H1 (cell line): Measurements from ENCODE around the gene MSL1. TPM values are rescaled to one million over a fixed set of nuclear protein-coding genes. Genes with fewer than 3 reads are reported as not detected.

Source experiments
- HDAC6 ChIP-seq: IDR thresholded peaks from one replicate; pipeline ENCODE4 v1.7.1; 2012; ENCODE audit warnings: low read depth, mild to moderate bottlenecking, inconsistent platforms, low read length, moderate library complexity
- RFX5 ChIP-seq: IDR thresholded peaks from 2 replicates; pipeline ENCODE4 v1.6.1; 2011; ENCODE audit warnings: low read depth, low read length, improper control_type of control experiment, borderline replicate concordance
- polyA plus RNA-seq, 7 experiments: library from polyadenylated mRNA; depleted of rRNA in 3 of 7; stranded (reverse) in 5 of 7; unstranded in 2 of 7; fragments of >200 nt in 5 of 7; fragments of 200-250 nt in 2 of 7; gene quantifications; 1 replicate in 5 of 7; 2 replicates in 1 of 7; 4 replicates in 1 of 7; pipeline versions ENCODE4 v1.2.1 to v1.2.3, GENCODE V29; 2011 to 2013; ENCODE audit warnings: missing spikeins in 2 of 7, mixed read lengths in 2 of 7
- total RNA-seq: library from RNA; stranded (reverse); fragmentation: NEBNext Ultra II Directional; extraction: Animal tissue kit (Norgen Biotek cat#: 25700); gene quantifications from 2 replicates; pipeline ENCODE4 v1.2.1, GENCODE V29; 2021
- TF ChIP-seq, protein P1 (sequence below), 3 experiments: IDR thresholded peaks; 1 replicate in 2 of 3; 2 replicates in 1 of 3; pipeline versions ENCODE4 v1.5.1 to v1.6.1; 2011; ENCODE audit warnings: low read length in 3 of 3, mild to moderate bottlenecking in 3 of 3, inconsistent platforms in 2 of 3, low read depth in 1 of 3, moderate library complexity in 1 of 3; ENCODE audit not compliant: insufficient read depth in 1 of 3; ENCODE audit errors: control extremely low read depth in 1 of 3

Gene MSL1
- total and polyA plus RNA-seq, 2 of the 8 experiments (the other 6 are each of a cell fraction or from before 2014, with no cell fraction given) = 24.1 to 66.5 TPM

DNA sequence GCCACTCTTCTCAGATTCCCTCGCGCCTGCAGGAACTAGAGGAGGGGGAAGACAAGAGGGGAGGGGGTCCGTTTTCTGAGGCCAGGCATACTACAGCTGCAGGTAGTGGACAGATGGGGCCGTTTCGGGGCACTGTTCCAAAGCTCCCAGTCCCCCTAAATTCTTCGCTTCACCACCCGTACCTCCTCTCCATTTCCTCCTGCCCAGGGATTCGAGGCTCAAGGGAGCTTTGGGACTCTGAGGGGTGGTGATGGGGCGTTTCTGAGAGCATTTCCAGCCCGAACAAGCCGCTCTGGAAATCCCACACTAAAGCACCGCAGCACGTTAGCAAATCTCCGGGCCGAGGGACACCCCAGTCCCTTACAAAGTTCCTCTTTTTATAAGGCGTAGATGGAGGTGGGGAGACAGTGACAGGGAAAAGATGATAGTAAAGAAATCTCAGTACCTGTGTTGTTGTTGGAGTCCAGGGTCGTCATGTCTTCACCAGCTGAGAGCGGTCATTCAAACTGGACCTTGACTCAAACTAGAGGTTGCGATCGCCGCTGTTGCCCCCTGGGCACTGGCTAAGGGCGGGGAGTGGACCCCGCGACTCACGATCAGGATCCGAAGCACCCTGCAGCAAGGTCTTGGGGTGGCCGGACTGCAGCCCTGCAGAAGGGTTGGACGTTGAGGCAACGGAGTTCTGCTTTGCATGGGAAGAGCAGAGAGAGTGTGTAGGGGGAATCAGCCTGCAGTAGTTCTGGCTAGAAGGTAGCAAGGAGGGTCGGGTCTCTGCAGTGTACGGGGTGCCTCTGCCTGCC, 22.0 kb upstream of the MSL1 start (continued):
- TF ChIP-seq RFX5 (no peak), HDAC6 (no peak)
- TF ChIP-seq, protein P1, sequence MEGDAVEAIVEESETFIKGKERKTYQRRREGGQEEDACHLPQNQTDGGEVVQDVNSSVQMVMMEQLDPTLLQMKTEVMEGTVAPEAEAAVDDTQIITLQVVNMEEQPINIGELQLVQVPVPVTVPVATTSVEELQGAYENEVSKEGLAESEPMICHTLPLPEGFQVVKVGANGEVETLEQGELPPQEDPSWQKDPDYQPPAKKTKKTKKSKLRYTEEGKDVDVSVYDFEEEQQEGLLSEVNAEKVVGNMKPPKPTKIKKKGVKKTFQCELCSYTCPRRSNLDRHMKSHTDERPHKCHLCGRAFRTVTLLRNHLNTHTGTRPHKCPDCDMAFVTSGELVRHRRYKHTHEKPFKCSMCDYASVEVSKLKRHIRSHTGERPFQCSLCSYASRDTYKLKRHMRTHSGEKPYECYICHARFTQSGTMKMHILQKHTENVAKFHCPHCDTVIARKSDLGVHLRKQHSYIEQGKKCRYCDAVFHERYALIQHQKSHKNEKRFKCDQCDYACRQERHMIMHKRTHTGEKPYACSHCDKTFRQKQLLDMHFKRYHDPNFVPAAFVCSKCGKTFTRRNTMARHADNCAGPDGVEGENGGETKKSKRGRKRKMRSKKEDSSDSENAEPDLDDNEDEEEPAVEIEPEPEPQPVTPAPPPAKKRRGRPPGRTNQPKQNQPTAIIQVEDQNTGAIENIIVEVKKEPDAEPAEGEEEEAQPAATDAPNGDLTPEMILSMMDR (IDR thresholded peaks at IDR 0.05; ENCODE audit: control extremely low read depth in 1 of 3, insufficient read depth in 1 of 3, low read depth in 1 of 3, low read length in 3 of 3) = no peak
